A549 (cell line): ENCODE measurements around the gene SORCS2.

ENCODE experiments used
- CEBPB ChIP-seq, 2 experiments: fragments of >200 bp in 1 of 2; sonication (Bioruptor Twin) in 1 of 2; formaldehyde crosslinking in 1 of 2; IDR thresholded peaks; 2 replicates each; pipeline ENCODE4 v1.6.1; 2012 to 2016
- ESRRA ChIP-seq: fragments of 150-350 bp; IDR thresholded peaks from 2 replicates; pipeline ENCODE4 v1.6.1; 2014; ENCODE audit warnings: mild to moderate bottlenecking, low read length, borderline replicate concordance
- FOSL2 ChIP-seq, 2 experiments: fragments of 450-650 bp in 1 of 2; fragments of >200 bp in 1 of 2; sonication (Bioruptor Twin) in 1 of 2; formaldehyde crosslinking; IDR thresholded peaks; 2 replicates each; pipeline versions ENCODE4 v1.5.0 to v1.6.1; 2016 to 2020; ENCODE audit warnings: mild to moderate bottlenecking in 1 of 2, moderate library complexity in 1 of 2
- MAZ ChIP-seq: fragments of 150-350 bp; IDR thresholded peaks from 2 replicates; pipeline ENCODE4 v1.6.1; 2014; ENCODE audit warnings: antibody characterized with exemption, low read depth, low read length, borderline replicate concordance
- MYC ChIP-seq: IDR thresholded peaks from 2 replicates; pipeline ENCODE4 v1.6.1; 2012; ENCODE audit warnings: mild to moderate bottlenecking, inconsistent platforms, low read length, improper control_type of control experiment, borderline replicate concordance
- RAD21 ChIP-seq, 2 experiments: fragments of >200 bp in 1 of 2; sonication (Bioruptor Twin) in 1 of 2; formaldehyde crosslinking in 1 of 2; IDR thresholded peaks in 1 of 2; conservative IDR thresholded peaks in 1 of 2; 2 replicates in 1 of 2; 3 replicates in 1 of 2; pipeline ENCODE4 v1.6.1; 2012 to 2018; ENCODE audit warnings: inconsistent platforms in 1 of 2
- RFX5 ChIP-seq: fragments of 450-650 bp; IDR thresholded peaks from 2 replicates; pipeline ENCODE4 v1.7.1; 2014; ENCODE audit warnings: antibody characterized with exemption, mild to moderate bottlenecking, moderate library complexity
- SREBF2 ChIP-seq: fragments of 450-650 bp; IDR thresholded peaks from 2 replicates; pipeline ENCODE4 v1.6.1; 2014; ENCODE audit warnings: mild to moderate bottlenecking, moderate library complexity
- ZNF302 ChIP-seq: fragments of 250-450 bp; sonication (Bioruptor Pico); IDR thresholded peaks from 2 replicates; pipeline ENCODE4 v1.9.0; 2021; ENCODE audit warnings: inconsistent platforms, mild to moderate bottlenecking, moderate library complexity
- TF ChIP-seq, protein P1 (sequence below): fragments of 150-350 bp; IDR thresholded peaks from 2 replicates; pipeline ENCODE4 v1.6.1; 2014; ENCODE audit warnings: low read depth, mild to moderate bottlenecking, low read length
- TF ChIP-seq, protein P2 (sequence below): fragments of 450-650 bp; IDR thresholded peaks from 2 replicates; pipeline ENCODE4 v1.6.1; 2014; ENCODE audit warnings: antibody characterized with exemption
- TF ChIP-seq, protein P3 (sequence below): fragments of >200 bp; sonication (Bioruptor Twin); formaldehyde crosslinking; IDR thresholded peaks from 3 replicates; pipeline ENCODE4 v1.6.1; 2016
- TF ChIP-seq, protein P4 (sequence below): fragments of >200 bp; sonication (Bioruptor Twin); formaldehyde crosslinking; IDR thresholded peaks from 3 replicates; pipeline ENCODE4 v1.5.1; 2016

DNA sequence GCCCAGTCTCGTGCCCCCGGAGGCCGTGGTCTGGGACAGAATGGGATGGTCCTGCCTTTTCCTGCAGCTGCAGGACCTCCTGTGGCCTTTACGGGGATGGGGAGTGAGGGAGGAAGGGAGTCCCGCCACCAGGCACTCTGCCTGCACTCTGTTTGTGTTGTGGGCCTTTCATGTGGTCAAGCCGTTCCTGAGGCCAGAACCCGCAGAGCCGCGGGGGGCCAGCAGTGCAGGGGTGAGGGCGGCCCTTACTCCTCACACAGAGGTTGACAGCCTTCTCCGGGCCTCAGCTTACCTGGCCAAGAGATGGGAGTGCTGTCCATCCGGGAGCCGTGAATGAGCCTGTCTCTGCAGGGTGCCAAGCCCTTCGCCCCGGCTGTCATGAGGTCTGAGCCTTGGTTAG lies 516.6 kb downstream of the SORCS2 start:
- TF ChIP-seq MYC (no peak), RAD21 (conservative IDR thresholded peaks at IDR 0.05 in 1 of 2, IDR thresholded peaks at IDR 0.05 in 1 of 2) (no peak), CEBPB (IDR thresholded peaks at IDR 0.05) (no peak), RFX5 (no peak), MAZ (no peak), FOSL2 (IDR thresholded peaks at IDR 0.05) (no peak), FOSL2 (CRISPR knock-in tag; IDR thresholded peaks at IDR 0.05) (no peak), ESRRA (no peak), SREBF2 (no peak), ZNF302 (CRISPR knock-in tag) (no peak)
- TF ChIP-seq, protein P1, sequence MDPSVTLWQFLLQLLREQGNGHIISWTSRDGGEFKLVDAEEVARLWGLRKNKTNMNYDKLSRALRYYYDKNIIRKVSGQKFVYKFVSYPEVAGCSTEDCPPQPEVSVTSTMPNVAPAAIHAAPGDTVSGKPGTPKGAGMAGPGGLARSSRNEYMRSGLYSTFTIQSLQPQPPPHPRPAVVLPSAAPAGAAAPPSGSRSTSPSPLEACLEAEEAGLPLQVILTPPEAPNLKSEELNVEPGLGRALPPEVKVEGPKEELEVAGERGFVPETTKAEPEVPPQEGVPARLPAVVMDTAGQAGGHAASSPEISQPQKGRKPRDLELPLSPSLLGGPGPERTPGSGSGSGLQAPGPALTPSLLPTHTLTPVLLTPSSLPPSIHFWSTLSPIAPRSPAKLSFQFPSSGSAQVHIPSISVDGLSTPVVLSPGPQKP: no peak
- TF ChIP-seq, protein P2, sequence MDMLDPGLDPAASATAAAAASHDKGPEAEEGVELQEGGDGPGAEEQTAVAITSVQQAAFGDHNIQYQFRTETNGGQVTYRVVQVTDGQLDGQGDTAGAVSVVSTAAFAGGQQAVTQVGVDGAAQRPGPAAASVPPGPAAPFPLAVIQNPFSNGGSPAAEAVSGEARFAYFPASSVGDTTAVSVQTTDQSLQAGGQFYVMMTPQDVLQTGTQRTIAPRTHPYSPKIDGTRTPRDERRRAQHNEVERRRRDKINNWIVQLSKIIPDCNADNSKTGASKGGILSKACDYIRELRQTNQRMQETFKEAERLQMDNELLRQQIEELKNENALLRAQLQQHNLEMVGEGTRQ: no peak
- TF ChIP-seq, protein P3, sequence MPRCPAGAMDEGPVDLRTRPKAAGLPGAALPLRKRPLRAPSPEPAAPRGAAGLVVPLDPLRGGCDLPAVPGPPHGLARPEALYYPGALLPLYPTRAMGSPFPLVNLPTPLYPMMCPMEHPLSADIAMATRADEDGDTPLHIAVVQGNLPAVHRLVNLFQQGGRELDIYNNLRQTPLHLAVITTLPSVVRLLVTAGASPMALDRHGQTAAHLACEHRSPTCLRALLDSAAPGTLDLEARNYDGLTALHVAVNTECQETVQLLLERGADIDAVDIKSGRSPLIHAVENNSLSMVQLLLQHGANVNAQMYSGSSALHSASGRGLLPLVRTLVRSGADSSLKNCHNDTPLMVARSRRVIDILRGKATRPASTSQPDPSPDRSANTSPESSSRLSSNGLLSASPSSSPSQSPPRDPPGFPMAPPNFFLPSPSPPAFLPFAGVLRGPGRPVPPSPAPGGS: no peak
- TF ChIP-seq, protein P4, sequence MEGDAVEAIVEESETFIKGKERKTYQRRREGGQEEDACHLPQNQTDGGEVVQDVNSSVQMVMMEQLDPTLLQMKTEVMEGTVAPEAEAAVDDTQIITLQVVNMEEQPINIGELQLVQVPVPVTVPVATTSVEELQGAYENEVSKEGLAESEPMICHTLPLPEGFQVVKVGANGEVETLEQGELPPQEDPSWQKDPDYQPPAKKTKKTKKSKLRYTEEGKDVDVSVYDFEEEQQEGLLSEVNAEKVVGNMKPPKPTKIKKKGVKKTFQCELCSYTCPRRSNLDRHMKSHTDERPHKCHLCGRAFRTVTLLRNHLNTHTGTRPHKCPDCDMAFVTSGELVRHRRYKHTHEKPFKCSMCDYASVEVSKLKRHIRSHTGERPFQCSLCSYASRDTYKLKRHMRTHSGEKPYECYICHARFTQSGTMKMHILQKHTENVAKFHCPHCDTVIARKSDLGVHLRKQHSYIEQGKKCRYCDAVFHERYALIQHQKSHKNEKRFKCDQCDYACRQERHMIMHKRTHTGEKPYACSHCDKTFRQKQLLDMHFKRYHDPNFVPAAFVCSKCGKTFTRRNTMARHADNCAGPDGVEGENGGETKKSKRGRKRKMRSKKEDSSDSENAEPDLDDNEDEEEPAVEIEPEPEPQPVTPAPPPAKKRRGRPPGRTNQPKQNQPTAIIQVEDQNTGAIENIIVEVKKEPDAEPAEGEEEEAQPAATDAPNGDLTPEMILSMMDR: no peak
